ENCODE data around the gene FGFRL1.

DNA sequence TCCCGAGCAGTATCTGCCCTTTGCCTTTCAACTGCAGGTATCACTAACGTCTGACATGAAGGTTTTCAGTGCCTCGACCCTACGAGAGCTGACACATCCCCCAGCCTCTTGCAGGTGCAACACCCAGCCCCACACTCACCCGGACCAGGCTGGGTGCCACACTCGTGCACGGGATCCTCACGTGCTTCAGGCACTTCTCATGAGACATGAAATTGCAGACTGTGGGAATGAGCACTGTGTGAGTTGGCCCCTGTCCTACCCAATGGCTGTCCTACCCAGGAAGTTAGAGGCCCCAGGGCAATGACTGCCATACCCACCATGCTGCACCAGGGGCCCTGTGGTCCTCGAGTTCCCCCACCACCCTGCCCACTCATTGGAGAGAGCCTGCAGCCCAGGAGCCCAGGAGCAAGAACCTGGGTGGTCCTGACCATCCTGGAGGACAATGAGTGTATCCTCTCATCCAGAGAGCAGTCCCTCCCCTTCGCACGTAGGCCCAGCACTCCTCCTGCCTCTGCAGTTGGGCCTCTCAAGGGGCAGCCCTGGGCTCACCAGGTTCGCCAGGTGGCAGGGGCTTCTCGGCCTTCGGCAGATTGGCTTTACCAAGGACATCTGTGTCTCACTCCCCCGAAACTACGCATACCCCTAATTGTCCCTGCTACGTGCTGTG is 40.4 kb upstream of the FGFRL1 start:
- TF ChIP-seq POLR2A (IDR thresholded peaks at IDR 0.05; ENCODE audit: low read length) (no peak), GATA1 (IDR thresholded peaks at IDR 0.05; ENCODE audit: low read depth, low read length) (no peak)
